ENCODE measurements around the gene SPAG16.
"Not testable (repeated sequence)": the region's sequence is repeated elsewhere in the genome, so short reads cannot be mapped to it uniquely, and the experiment has no call there.

Gene SPAG16

GRCh38 chr2:213271947-213272346, 12.3 kb upstream of the SPAG16 start:
- no peak for DNase-seq (ENCODE audit: low read depth in 2 of 2)

GRCh38 chr2:213274143-213274542, 10.1 kb upstream of the SPAG16 start:
- DNase-seq (ENCODE audit: low read depth in 2 of 2): no peak

DNA sequence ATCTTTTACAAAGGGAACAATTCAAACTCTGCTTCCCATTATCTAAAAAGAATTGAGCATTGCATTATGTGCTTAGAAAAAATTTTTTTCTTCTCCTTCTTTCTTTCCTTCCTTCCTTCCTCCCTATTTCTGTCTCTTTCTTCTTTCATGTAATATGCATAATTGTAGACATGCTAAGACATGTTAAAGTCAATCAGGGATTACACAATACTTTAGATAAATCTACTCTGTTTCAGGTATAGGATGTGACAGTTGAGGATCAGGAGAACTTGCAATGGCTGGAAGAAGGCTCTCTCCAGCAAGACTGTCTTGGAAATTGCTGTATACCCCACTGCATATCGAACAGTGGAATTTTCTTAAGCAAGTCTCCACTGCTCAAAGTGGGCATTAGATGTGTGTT, 9.0 kb upstream of the SPAG16 start:
- DNase-seq (ENCODE audit: low read depth in 2 of 2): no peak

DNA sequence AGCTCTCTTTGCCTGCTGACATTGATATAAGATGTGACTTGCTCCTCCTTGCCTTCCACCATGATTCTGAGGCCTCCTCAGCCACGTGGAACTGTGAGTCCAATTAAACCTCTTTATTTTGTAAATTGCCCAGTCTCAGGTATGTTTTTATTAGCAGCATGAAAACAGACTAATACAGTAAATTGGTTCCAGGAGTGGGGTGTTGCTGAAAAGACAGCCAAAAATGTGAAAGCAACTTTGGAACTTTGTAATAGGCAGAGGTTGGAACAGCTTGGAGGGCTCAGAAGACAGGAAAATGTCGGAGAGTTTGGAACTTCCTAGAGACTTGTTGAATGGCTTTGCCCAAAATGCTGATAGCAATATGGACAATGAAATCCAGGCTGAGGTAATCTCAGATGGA, 7.1 kb upstream of the SPAG16 start:
- not testable (repeated sequence) for DNase-seq (ENCODE audit: low read depth in 2 of 2)

DNA sequence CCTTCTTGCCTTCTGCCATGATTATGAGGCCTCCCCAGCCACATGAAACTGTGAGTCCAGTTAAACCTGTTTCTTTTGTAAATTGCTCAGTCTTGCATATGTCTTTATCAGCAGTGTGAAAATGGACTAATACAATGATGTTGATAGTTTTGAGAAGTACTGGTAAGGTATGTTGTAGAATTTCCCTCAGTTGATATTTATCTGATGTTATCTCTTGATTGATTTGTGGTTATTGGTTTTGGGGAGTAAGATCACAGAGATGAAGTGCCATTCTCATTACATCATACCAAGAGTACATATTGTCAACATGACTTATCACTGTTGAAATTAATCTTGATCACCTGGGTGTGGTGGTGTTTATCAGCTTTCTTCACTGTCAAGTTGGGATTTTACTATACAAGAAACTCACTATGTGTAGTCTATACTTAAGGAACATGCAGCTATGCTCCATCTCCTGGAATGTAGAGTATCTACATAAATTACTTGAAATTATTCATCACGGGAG, 5.1 kb upstream of the SPAG16 start:
- DNase-seq (ENCODE audit: low read depth in 2 of 2): no peak

DNA sequence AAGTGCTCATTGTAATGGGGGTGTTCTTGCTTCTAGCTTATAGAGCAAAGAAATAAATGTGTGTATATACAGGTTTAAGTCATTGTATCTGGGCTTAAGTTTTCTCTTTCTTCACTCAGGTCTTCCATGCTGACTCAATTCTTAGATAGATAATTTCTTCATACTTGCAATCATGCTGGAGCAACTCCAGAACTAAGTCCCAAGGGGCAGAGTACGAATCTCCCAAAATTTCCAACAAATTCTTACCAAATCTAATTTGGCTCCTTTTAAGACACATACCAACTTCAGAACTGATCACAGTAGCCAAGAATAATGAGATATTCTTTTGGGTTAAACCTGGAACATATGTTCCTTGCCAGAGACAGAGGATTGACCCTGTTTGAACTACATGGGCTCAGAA, 4.3 kb upstream of the SPAG16 start:
- DNase-seq (ENCODE audit: low read depth in 2 of 2): no peak

DNA sequence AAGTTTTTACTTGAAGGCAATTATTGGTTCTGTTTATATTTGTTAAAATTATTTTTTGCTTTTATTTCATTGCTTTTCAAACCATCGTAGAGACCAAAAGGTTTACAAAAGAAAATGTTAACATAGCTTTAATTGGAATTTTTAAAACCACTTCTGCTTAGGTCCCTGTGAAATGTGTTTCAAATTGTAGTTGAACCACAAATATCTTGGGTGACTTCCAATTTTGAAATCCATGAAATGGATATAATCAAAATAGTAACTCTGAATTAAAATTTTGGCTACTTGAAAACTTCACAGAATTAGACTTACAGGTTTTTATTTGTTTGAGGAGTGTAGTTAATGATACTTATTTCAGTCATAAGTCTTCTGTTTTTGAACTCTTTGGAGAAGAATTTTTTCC, 3.1 kb upstream of the SPAG16 start:
- no peak for DNase-seq (ENCODE audit: low read depth in 2 of 2)

GRCh38 chr2:213285404-213285803, 1.1 kb downstream of the SPAG16 start:
- DNase-seq (ENCODE audit: low read depth in 2 of 2): no peak

DNA sequence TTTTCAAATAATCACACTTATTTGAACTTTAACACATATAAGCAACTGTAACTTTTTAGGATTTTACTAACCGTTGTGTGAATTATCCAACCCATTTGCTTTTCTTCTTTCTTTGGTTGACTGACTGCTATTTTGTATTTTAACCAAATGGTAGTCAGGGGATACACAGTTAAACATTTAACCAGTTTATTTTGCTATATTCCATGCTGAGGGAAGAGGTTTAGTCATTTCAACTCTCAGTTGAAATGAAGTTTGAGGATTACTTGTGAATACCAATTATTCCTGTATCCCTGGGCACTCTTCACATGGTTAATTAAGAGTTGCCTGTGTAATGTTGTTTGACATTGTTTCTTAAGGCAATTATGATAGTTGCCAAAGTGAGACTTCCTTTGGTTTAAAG, 1.9 kb downstream of the SPAG16 start:
- DNase-seq (ENCODE audit: low read depth in 2 of 2): no peak

DNA sequence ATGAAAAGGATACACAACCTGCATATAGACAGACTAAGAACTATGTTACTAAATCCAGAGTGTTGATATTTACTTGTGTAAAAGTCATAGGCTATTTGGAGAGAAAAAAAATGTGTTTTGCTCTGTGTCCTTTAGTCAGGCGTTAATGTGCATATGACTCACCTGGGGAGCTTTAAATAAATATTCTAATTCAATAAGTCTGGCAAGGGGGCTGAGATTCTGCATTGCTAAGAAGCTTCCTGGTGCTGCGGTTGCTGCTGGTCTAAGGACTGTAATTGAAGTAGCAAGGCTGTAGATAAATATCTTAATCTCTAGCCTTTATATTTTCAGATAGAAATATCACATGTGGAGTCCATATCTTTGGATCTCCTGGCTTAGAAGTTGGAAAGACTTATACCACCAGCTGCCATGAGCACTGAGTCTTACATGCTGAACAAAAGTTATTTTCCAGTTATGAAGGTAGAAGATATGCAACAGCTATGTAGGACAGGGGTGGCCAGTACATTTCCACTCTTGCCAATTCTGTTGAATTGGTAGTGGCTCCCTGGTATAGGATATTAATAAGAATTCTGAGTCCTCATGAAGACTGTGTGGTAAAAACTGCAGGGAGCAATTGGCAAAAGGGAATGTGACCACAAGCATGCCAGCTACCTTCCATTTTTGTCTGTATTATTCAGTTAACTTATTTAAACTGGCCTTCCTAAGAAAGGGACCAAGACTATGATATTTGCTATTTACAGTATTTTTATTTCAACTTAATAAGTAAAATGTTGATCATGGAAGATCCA, 4.8 kb downstream of the SPAG16 start:
- DNase-seq (ENCODE audit: low read depth in 2 of 2): no peak

DNA sequence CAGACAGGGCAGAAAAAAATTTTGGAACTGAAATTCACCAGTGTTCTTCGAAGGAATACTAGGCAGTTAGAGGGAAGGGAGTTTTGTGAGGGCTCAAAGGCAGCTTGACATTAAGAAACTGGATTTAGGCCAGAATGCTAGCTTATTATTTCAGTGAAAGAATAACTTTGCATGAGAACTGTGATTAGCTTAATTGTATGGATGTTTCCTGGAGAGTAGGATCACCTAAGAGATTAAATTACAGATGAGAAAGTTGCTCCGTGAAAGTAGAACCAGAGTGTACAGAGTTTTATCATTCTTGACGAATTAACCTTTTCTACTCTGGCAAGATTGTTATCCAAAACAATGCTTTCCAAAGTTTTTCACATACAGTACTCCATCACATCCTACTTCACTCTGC, 6.2 kb downstream of the SPAG16 start:
- DNase-seq (ENCODE audit: low read depth in 2 of 2): no peak

DNA sequence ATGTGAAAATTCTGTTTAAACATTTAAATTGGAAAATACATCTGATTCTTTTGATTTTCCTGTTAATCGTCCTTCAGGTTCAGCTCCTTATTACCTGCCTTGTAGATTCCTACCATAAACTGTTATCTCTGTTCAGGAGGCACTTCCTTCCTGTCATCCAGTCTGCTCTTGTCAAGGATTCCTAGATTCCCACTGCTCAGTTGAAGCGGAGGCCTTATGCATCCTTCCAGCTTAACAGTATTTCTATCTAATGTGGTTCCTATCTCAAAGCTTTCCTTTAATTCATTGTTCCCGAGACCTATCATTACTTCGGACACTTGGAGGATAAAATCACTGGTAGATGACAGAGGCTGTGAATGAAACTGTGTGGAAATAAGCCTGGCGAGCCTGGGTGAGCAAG, 12.0 kb downstream of the SPAG16 start:
- no peak for DNase-seq (ENCODE audit: low read depth in 2 of 2)

DNA sequence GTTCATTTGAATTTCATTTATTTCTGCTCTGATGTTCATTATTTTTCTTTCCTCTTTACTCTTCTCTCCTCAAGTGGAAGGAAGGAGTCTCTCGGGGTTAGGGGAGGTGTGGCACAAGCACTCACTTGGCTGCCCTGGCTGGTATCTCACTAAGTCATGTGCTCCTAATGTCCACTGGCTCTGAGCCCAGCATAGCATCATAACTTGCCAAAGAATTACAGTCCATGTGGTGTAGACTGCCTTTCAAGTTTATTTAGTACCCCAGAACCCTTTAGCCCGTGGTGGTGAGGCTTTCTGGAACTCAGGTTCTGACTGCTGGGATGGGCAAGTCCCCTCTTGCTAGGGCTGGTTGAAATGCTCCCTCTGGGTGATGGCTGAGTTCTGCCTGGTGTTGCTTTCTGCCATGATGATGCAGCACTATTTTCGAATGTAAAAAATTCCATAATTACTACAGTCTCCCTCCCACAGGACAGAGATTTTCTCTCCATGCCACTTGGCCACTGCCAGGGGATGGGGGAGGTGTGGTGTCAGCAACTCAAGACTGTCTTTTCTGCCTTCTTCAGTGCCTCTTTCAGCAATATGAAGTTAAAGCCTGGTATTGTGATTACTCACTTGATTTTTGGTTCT, 22.2 kb downstream of the SPAG16 start:
- DNase-seq (ENCODE audit: low read depth in 2 of 2): no peak

- no peak for DNase-seq (ENCODE audit: low read depth in 2 of 2)
Observed at GRCh38 chr2:213315168-213315876, 31.1 kb downstream of the SPAG16 start.

DNA sequence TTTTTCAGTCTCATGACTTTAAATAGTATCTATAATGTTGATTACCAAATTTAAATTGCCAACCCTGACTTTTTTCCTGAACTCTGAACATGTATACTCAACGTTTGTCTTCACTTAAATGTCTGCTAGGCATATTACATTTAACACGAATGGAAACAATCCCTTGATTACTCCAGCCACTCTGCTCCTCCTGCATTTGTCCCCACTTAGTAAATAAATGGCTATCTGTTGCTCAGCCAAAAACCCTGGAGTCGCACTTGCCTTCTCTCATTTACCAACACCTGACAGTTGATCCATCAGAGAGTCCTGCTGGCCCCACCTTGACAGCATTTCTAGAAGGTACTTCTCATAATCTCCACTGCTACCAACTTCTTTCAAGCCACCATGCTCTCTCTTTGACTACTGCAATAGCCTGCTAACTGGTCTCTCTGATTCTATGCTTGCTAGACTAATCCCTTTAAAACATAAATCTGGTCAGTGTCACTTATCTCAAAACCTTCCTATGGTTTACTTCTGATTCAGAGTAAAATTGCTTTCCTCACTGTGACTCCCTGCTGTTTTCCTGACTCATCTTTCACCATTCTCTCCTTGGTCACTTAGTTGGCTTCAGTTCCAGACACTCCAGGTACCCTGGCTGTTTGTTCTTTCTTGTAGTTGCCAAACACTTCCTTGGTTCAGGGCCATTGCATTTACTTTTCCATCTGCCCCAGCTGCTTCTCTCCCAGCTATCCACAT, 31.9 kb downstream of the SPAG16 start:
- no peak for DNase-seq (ENCODE audit: low read depth in 2 of 2)

DNA sequence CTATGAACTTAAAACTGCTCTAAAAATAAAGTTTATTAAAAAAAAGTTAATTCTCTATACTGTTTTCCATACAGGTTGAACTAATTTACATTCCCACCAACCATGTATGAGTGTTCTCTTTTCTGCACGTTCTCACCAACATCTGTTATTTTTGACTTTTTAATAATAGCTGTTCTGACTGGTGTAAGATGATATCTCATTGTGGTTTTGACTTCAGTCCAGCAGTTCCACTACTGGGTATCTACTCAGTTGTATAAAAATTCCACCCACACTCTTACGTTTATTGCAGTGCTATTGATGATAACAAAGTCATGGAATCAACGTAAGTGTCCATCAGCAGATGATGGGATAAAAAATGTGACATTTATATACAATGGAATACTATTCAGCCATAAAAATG, 33.7 kb downstream of the SPAG16 start:
- DNase-seq (ENCODE audit: low read depth in 2 of 2): no peak

DNA sequence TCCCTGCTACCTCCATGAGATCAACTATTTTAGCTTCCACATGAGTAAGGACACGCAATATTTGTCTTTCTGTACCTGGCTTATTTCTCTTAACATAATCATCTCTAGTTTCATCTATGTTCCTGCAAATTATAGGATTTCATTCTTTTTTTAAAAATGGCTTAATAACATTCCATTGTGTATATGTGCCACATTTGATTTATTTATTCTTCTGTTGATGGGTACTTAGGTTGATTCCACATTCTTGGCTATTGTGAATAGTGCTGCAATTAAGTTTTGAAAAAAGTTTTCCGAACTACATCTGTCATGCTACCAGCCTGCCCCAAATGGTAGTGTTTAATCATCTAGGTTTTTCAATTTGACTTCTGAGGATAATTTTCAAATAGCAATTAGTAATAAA, 36.3 kb downstream of the SPAG16 start:
- no peak for DNase-seq (ENCODE audit: low read depth in 2 of 2)

DNA sequence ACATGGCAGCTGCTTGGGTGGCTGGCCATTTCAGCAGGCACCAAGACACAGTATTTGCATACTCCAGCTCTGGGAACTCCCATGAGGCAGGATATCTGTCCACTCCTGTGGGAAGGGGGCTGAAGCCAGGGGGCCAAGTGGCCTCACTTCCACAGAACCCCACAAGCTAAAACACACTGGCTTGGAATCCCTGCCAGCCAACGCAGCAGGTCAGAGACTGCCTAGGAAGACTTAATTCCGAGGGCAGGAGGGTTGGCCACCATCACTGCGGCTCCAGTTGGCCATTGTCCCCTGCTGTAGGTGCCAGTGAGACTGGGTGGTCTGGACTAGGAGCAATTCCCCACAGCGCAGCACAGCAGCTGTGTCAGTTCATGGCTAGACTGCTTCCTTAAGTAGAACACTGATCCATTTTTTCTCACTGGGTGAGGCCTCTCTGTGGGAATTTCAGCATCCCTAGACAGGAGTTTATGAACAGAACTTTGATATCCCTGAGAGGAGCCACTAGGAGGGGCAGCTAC, 52.0 kb downstream of the SPAG16 start:
- DNase-seq (ENCODE audit: low read depth in 2 of 2): no peak

- no peak for DNase-seq (ENCODE audit: low read depth in 2 of 2)
Observed at GRCh38 chr2:213353419-213353818, 69.2 kb downstream of the SPAG16 start.

GRCh38 chr2:213376644-213377043, 92.4 kb downstream of the SPAG16 start:
- no peak for DNase-seq (ENCODE audit: low read depth in 2 of 2)

GRCh38 chr2:213407027-213407426, 122.8 kb downstream of the SPAG16 start:
- DNase-seq (ENCODE audit: low read depth in 2 of 2): not testable (repeated sequence)

Measured in stimulated activated CD8-positive, alpha-beta memory T cell treated with anti-CD3 and anti-CD28 coated beads, Interleukin-7, amount 100 ng/mL, for 1 hour (primary cell).